Measurements from ENCODE around the gene UGT1A7. TPM values are rescaled to one million over a fixed set of nuclear protein-coding genes. Genes with fewer than 3 reads are reported as not detected.
"Not testable (repeated sequence)": the region's sequence is repeated elsewhere in the genome, so short reads cannot be mapped to it uniquely, and the experiment has no call there.

The UGT1A7 gene
- under 1 TPM in 2 of 4 donors, not detected in 2; 0.03 to 0.07 TPM for polyA plus RNA-seq (ENCODE audit: insufficient read length in 4 of 4)

DNA sequence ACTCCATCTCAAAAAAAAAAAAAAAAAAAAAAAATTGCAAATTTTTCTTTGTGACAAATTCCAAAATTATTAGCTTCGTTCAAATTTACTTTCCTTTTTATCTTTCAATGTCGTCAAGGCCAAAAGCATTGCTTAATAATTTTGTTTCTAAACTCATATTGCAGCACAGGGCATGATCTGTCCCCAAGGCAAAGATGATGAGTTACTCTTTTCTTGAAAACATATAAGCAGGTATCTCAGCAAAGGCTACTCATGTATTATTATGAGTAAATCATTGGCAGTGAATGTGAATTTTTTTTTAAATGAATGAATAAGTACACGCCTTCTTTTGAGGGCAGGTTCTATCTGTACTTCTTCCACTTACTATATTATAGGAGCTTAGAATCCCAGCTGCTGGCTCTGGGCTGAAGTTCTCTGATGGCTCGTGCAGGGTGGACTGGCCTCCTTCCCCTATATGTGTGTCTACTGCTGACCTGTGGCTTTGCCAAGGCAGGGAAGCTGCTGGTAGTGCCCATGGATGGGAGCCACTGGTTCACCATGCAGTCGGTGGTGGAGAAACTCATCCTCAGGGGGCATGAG is at the start of gene UGT1A7:
UGT1A7 (plus strand) TSS at position 381 of the 579 bp plus-strand sequence; CDS start at position 418, 37 bp downstream.
- no peak for DNase-seq (ENCODE audit: low read depth in 4 of 4, low spot score in 3 of 4)

DNA sequence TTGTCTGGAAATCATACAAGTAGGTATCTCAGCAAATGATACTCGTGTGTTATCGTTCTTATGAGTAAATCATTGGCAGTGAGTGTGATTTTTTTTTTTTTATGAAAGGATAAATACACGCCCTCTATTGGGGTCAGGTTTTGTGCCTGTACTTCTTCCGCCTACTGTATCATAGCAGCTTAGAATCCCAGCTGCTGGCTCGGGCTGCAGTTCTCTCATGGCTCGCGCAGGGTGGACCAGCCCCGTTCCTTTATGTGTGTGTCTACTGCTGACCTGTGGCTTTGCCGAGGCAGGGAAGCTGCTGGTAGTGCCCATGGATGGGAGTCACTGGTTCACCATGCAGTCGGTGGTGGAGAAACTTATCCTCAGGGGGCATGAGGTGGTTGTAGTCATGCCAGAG is 45.4 kb upstream of the UGT1A7 start, which contains the start of gene UGT1A10:
UGT1A10 (plus strand) TSS at position 143 of the 400 bp plus-strand sequence; CDS start at position 218, 75 bp downstream.
- not testable (repeated sequence) for DNase-seq (ENCODE audit: low read depth in 4 of 4, low spot score in 3 of 4)

DNA sequence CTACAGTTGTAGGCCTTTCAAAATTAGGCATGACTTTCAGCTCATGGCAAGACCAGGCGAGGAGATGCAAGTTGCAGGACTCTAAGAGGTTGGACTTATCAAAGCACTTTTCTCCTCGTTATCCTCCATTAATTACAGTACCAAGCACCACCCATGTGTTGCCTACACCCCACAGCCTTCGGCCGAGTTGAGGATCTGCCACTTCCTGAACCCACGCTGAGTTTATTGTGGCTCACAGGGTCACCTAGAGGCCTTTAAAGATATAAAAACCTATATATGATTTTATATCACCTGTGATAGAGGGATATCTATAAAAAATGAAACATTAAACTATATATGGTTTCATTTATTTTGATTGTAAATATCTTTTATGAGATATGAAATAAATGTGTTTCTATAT is 42.9 kb upstream of the UGT1A7 start:
- DNase-seq (ENCODE audit: low read depth in 4 of 4, low spot score in 3 of 4), result no peak

DNA sequence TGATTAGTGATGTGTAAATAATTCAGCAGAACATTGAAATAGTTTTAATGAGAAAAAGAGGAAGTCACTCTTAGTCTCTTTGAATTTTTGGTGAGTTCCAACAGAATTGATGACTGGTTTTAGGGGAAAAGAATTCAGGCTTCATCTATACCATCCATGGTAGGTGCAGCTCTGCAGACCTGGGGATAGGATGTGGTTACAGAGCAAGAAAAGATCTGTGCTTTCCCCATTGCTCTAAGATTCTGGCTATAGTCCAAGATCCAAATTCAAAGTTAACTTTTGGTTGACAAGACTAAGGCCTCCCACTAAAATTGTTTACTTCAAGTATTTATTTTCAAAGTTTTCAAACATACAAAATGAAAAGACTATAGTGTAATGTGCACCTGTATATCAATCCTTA is 41.8 kb upstream of the UGT1A7 start:
- DNase-seq (ENCODE audit: low read depth in 4 of 4, low spot score in 3 of 4), result no peak

DNA sequence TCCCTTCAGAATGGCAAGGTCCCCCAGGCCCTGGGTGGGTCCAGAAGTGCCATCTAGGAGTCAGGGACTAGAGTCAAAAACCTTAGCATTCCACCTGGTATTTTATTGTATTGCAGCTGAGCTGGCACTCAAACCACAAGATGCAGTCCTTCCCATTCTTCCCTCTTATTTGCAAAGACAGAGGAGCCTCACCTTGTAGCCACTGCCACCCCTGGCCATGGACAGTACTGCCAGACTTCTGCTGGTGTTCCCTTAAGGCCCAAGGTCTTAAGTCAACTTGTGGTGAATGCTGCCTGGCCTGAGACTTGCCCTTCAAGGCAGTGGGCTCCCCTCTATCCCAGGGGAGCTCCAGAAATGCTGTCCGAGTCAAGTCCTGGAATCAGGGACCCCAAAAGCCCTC is 38.6 kb upstream of the UGT1A7 start:
- no peak for DNase-seq (ENCODE audit: low read depth in 4 of 4, low spot score in 3 of 4)

DNA sequence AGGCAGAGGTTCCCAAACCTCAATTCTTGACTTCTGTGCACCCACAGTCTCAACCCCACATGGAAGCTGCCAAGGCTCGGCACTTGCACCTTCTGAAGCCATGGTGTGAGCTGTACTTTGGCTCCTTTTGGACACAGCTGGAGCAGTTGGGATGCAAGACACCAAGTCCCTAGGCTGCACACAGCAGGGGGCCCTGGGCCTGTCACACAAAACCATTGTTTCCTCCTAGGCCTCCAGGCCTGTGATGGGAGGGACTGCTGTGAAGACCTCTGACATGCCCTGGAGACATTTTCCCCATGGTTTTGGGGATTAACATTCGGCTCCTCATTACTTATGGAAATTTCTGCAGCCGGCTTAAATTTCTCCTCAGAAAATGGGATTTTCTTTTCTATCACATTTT is 35.7 kb upstream of the UGT1A7 start:
- DNase-seq (ENCODE audit: low read depth in 4 of 4, low spot score in 3 of 4), result not testable (repeated sequence)

DNA sequence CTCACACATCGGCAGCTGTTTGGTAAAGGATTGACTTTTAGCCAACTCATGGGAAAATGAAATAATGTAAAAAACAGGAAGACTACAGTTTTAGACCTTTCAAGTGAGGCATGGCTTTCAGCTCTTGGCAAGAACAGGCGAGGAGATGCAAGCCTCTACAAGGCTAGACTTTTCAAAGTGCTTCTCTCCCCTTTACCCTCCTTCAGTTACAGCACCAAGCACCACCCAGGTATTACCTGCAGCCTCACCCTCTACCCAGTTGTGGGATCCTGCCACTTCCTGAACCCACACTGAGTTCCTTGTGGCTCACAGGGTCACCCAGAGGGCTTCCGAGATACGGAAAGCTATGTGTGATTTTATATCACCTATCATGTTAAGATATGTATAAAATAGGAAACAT is 30.7 kb upstream of the UGT1A7 start:
- DNase-seq (ENCODE audit: low read depth in 4 of 4, low spot score in 3 of 4), result no peak

DNA sequence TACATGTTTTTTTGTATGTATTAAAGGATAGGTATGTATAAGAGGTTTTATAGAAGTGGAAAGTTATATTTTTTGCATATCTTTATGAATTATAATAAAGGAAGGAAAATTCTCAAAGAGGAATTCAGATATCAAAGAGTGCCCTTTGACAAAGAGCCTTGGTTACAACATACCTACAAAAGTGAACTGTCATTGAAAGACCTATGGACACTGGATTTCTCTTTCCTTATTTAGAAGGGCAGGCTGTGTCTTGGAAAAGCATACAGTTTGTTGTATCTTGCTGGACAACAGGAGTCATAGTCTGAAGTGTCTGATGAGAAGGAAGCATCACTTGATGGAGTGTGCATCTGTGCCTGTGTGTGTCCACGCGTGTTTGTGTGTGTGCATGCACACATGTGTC is 30.3 kb upstream of the UGT1A7 start:
- no peak for DNase-seq (ENCODE audit: low read depth in 4 of 4, low spot score in 3 of 4)

DNA sequence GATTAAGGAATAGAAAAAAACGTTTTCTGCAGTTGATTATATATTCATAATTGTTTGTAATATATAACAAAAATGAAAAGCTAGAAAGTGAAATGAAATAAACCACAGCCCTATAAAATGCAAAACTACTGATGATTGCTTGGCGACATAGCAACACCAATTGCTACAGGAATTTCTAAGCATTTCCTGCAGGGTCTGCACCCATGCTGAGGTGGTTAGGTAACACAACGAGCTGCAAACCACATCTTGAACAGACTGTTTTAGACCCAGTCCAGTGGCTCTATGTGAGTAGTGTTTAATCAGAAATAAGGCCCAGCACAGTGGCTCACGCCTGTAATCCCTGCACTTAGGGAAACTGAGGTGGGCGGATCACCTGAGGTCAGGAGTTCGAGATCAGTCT is 27.2 kb upstream of the UGT1A7 start:
- no peak for DNase-seq (ENCODE audit: low read depth in 4 of 4, low spot score in 3 of 4)

DNA sequence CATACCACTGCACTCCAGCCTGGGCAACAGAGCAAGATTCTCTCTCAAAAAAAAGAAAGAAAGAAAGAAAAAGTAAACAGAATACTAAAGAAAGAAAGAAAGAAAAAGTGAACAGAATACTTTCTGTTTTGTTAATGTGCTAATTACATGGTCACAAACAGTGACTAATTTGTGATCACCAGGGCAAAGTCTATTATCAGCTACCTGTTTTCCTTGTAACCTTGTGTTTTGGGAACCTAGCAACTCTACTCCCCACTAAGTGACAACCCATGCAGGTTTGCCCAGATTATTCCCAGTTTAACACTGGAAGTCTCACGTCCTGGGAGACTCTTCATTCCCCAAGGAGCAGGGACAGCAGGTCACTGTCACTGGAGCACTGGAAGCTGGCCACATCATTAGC is 26.7 kb upstream of the UGT1A7 start:
- no peak for DNase-seq (ENCODE audit: low read depth in 4 of 4, low spot score in 3 of 4)

DNA sequence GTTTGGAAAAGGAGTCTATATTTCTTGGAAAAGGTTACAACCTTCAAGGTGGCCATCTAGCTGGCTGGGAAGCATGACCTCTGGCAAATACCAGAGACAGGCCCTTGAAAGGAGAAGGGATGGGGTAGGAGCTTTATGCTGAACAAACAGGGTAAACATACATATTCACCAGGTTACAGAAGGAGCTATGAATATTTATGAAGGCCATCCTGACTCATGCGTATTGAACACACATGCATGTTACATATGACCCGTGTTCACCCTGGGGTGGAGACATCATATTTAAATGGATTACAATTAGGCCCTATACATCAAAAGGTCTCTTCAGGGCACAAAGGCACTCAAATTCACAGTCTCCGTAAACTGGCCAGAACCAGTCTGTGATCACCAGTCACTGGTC is 25.8 kb upstream of the UGT1A7 start:
- DNase-seq (ENCODE audit: low read depth in 4 of 4, low spot score in 3 of 4), result not testable (repeated sequence)

DNA sequence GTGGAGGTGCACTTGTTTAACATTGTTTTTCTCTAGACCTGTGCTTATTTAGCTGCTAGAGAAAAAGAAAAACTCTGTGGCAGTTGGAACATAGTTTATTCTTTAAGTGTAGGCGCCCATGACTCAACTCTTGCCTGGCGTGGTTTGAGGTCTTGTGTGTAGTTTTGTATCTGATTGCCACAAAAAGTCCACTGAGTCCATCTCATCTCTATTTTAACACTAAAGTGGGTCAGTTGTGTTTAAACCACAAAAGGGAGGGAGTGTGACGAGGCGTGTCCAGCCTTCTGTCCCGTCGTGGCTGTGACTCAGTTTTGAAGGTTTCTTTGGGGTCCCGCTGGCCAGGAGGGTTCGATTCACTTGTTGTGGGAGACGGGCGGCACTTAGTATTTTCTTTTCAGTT is 25.3 kb upstream of the UGT1A7 start:
- DNase-seq (ENCODE audit: low read depth in 4 of 4, low spot score in 3 of 4), result no peak

DNA sequence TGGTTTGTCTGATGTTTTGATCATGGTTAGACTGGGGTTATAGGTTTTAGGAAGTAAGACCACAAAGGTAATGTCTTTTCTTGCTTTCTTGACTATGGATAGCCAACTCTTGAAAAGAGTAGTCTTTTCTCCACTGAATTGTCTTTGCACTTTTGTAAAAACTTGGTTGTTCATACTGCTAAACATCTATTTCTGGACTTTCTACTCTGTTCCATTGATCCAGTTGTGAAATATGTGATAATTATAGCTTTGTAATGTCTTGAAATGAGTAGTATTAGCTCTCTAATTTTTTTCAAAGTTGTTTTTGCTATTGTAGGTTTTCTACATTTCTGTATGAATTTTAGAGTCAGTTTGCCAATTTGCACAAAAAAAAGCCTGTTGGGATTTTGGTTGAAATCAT is 23.1 kb upstream of the UGT1A7 start:
- no peak for DNase-seq (ENCODE audit: low read depth in 4 of 4, low spot score in 3 of 4)

DNA sequence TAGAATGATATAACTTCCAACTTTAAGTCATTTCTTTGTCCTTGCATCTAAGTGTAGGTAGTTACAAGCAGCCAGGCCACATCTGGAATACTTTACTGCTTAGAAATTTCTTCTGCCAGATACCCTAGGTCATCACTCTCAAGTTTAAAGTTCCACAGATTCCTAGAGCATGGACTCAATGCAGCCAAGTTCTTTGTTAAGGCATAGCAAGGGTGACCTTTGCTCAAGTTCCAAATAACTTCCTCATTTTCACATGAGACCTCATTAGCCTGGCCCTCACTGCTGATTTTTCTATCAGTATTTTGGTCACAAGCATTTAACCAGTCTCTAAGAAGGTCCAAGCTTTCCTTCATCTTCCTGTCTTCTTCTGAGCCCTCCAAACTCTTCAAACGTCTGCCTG is 17.8 kb upstream of the UGT1A7 start:
- no peak for DNase-seq (ENCODE audit: low read depth in 4 of 4, low spot score in 3 of 4)

DNA sequence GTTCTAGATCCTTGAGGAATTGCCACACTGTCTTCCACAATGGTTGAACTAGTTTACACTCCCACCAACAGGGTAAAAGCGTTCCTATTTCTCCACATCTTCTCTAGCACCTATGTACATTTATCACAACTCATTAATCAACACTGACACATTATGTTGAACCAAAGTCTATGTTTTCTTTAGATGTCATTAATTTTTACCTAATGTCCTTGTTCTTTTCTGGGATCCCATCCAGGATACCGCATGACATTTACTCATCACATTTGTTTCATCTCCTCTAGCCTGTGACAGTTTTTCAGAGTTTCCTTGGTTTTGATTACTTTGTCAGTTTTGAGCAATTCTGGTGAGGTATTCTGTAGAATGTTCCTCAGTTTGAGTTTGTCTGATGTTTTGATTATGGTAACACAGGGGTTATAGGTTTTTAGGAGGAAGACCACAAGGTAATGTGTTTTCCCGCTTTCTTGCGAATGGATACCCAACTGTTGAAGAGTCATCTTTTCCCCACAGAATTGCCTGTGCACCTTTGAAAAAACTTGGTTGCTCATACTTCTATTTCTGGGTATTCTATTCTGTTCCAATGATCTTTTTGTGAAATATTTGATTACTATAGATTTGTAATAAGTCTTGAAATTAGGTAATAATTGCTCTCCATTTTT is 13.0 kb upstream of the UGT1A7 start:
- DNase-seq (ENCODE audit: low read depth in 4 of 4, low spot score in 3 of 4), result no peak

DNA sequence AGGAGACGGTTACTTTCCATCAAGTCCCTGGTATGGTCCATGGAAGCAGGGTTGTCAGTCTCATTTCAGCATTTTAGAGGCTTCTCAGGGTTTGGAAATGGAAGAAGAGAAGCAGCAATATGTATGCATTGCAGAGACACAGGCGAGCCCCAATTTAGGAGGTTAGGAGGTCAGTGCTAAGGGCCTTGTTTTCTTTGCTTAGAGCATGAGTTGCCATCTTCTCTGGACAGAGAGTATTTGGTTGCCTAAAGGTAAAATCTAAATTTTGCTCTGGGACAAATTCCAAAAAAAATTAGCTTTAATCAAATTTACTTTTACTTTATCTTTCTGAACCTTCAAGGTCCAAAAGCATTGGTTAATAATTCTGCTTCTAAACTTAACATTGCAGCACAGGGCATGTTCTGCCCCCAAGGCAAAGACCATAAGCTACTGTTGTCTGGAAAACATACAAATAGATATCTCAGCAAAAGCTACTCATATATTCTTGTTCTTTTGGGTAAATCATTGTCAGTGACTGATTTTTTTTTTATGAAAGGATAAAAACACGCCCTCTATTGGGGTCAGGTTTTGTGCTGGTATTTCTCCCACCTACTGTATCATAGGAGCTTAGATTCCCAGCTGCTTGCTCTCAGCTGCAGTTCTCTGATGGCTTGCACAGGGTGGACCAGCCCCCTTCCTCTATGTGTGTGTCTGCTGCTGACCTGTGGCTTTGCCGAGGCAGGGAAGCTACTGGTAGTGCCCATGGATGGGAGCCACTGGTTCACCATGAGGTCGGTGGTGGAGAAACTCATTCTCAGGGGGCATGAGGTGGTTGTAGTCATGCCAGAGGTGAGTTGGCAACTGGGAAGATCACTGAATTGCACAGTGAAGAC is 10.2 kb upstream of the UGT1A7 start, which contains the start of gene UGT1A9:
UGT1A9 (plus strand) TSS at position 609 of the 872 bp plus-strand sequence; CDS start at position 646, 37 bp downstream.
- DNase-seq (ENCODE audit: low read depth in 4 of 4, low spot score in 3 of 4), result no peak

DNA sequence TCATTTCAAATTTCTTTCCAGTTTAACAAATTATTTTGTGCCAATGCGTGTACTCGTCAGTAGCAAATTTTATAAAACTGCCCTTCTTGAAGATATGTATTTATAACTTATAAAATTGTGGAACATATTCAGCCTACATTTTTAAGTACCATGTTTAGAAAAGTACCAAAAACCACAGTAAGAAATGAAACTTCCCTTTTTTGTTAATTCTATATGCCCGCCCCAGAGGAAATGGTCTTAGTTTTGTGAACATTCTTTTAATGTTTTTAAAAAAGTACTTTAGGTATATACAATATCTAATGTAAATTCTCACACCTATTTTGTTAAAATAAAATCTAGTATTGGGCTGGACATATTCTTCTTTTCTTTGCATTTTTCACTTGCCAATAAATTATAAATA is 8.8 kb upstream of the UGT1A7 start:
- no peak for DNase-seq (ENCODE audit: low read depth in 4 of 4, low spot score in 3 of 4)

DNA sequence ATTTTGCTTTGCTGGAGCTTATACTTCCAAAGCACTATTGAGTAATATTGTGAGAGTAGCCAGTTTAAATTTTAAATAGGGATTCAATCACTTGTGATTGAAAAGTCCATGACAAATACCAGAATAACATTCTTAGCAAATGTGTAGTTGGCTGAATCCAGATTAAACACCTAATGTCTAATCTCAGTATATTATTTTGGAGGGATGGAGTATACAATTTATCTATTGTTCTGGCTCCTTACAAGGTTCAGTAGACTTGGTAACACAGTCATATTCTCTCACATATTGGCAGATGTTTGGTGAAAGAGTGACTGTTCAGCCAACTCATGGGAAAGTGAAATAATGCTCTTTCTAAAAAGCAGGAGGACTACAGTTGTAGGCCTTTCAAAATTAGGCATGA is 7.8 kb upstream of the UGT1A7 start:
- DNase-seq (ENCODE audit: low read depth in 4 of 4, low spot score in 3 of 4), result no peak

DNA sequence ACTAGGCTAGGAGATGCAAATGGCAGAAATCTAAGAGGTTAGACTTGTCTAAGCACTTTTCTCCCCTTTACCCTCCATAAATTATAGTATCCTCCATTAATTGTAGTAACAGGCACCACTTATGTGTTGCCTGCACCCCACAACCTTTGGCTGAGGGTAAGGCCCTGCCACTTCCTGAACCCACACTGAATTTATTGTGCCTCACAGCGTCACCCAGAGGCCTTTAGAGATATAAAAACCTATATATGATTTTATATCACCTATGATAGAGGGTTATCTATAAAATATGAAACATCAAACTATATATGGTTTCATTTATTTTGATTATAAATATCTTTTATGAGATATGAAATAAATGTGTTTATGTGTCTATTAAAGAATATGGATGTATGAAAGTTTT is 7.4 kb upstream of the UGT1A7 start:
- DNase-seq (ENCODE audit: low read depth in 4 of 4, low spot score in 3 of 4), result no peak

DNA sequence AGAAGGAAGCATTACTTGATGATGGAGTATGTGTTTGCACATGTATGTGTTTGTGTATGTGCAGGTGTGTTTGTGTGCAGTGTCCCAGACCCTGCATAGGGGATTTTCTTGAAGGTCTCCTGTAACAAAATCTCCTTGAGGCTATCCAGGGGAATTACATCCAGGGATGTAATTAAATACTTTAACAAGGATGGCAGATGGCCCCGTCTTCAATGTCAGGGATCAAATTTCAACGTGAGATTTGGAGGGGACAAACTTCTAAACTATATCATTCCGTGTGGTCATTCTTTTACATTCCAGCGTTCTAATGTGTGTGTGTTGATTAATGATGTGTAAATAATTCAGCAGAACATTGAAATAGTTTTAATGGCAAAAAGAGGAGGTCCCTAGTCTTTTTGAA is 6.7 kb upstream of the UGT1A7 start:
- DNase-seq (ENCODE audit: low read depth in 4 of 4, low spot score in 3 of 4), result no peak

DNA sequence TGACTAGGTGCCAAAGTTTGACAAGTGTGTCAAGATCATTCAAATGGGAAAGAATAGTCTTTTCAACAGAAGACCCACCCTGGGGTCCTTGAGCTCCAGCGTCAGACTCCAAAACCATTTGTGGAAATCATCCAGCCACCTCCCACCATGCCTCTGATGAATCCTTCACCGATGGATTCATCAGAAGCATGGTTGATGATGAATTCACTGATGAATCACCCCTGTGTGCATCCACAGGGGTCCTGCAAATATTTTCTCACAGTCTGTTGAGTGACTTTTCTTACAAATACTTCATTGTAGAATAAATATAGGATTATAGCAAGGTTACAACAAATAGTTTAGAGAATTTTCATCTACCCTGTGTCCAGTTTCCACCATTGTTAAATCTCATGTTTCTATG is 5.7 kb upstream of the UGT1A7 start:
- DNase-seq (ENCODE audit: low read depth in 4 of 4, low spot score in 3 of 4), result no peak
